Nephron (organoid): Measurements from ENCODE around the gene KIF26B.
"Not testable (repeated sequence)": the region's sequence is repeated elsewhere in the genome, so short reads cannot be mapped to it uniquely, and the experiment has no call there.

Source experiments
- H3K27ac Mint-ChIP-seq, 3 experiments: 2 replicates each; pipeline ENCODE4 v1.8.0; 2020; ENCODE audit warnings: mixed read lengths in 3 of 3, mild to moderate bottlenecking in 2 of 3, moderate library complexity in 1 of 3
- H3K27me3 Mint-ChIP-seq: 2 replicates; pipeline ENCODE4 v1.8.0; 2021; ENCODE audit warnings: low read depth, mild to moderate bottlenecking, moderate library complexity, mixed read lengths
- H3K36me3 Mint-ChIP-seq: 2 replicates; pipeline ENCODE4 v1.8.0; 2020; ENCODE audit warnings: low read depth, mixed read lengths
- H3K4me1 Mint-ChIP-seq: 2 replicates; pipeline ENCODE4 v1.8.0; 2020; ENCODE audit warnings: mixed read lengths
- H3K4me3 Mint-ChIP-seq, 3 experiments: 2 replicates each; pipeline ENCODE4 v1.8.0; 2020; ENCODE audit warnings: mild to moderate bottlenecking in 3 of 3, mixed read lengths in 3 of 3, moderate library complexity in 2 of 3
- H3K9me3 Mint-ChIP-seq: 2 replicates; pipeline ENCODE4 v1.8.0; 2020; ENCODE audit warnings: mixed read lengths
- CTCF ChIP-seq, 3 experiments: fragments of 200-600 bp; sonication (generic); IDR thresholded peaks; one replicate each; pipeline ENCODE4 v1.5.0; 2021; ENCODE audit warnings: antibody characterized with exemption in 3 of 3; ENCODE audit not compliant: unreplicated experiment in 3 of 3

Gene KIF26B

GRCh38 chr1:245398180-245398579, 243.4 kb downstream of the KIF26B start:
- H3K4me1 Mint-ChIP-seq = peaks cover 35% of the 10 kb centered on the region
- H3K36me3 Mint-ChIP-seq = peaks cover 4% of the 10 kb centered on the region
- H3K4me3 Mint-ChIP-seq = no peak overlapping the region
- no peak for TF ChIP-seq CTCF (IDR thresholded peaks at IDR 0.05; ENCODE audit: unreplicated experiment in 3 of 3)
- H3K27me3 Mint-ChIP-seq = peaks cover 4% of the 10 kb centered on the region
- peaks cover 3% of the 10 kb centered on the region for H3K9me3 Mint-ChIP-seq
- H3K27ac Mint-ChIP-seq = no peak overlapping the region

GRCh38 chr1:245401881-245402587, 247.2 kb downstream of the KIF26B start:
- Mint-ChIP-seq H3K27me3 (peaks cover 4% of the 10 kb centered on the region), H3K9me3 (no peaks in the 10 kb centered on the region), H3K4me1 (peaks cover 44% of the 10 kb centered on the region), H3K36me3 (no peaks in the 10 kb centered on the region), H3K27ac (peak overlapping the region; percentile 12 to 67 (median 29)), H3K4me3 (no peak overlapping the region)
- TF ChIP-seq CTCF (IDR thresholded peaks at IDR 0.05; ENCODE audit: unreplicated experiment in 3 of 3) = no peak

GRCh38 chr1:245402998-245403397, 248.2 kb downstream of the KIF26B start:
- not testable (repeated sequence) for H3K27me3 Mint-ChIP-seq, H3K4me3 Mint-ChIP-seq, H3K36me3 Mint-ChIP-seq, H3K9me3 Mint-ChIP-seq
- H3K27ac Mint-ChIP-seq = peak overlapping the region in 1 of 3 experiments; percentile 19
- H3K4me1 Mint-ChIP-seq = peaks cover 41% of the 10 kb centered on the region

GRCh38 chr1:245404527-245404926, 249.7 kb downstream of the KIF26B start:
- H3K27ac Mint-ChIP-seq = peak overlapping the region in 1 of 3 experiments; percentile 5
- H3K9me3 Mint-ChIP-seq = no peaks in the 10 kb centered on the region
- no peak for TF ChIP-seq CTCF (IDR thresholded peaks at IDR 0.05; ENCODE audit: unreplicated experiment in 3 of 3)
- no peak overlapping the region for H3K4me3 Mint-ChIP-seq
- peaks cover 4% of the 10 kb centered on the region for H3K27me3 Mint-ChIP-seq
- H3K4me1 Mint-ChIP-seq = peaks cover 50% of the 10 kb centered on the region
- H3K36me3 Mint-ChIP-seq = no peaks in the 10 kb centered on the region

GRCh38 chr1:245404952-245405351, 250.2 kb downstream of the KIF26B start:
- Mint-ChIP-seq H3K9me3 (no peaks in the 10 kb centered on the region), H3K27ac (no peak overlapping the region), H3K4me3 (no peak overlapping the region), H3K27me3 (peaks cover 4% of the 10 kb centered on the region), H3K4me1 (peaks cover 54% of the 10 kb centered on the region), H3K36me3 (no peaks in the 10 kb centered on the region)
- no peak for TF ChIP-seq CTCF (IDR thresholded peaks at IDR 0.05; ENCODE audit: unreplicated experiment in 3 of 3)

- H3K4me1 Mint-ChIP-seq = peaks cover 67% of the 10 kb centered on the region
- no peaks in the 10 kb centered on the region for H3K36me3 Mint-ChIP-seq
- no peak for TF ChIP-seq CTCF (IDR thresholded peaks at IDR 0.05; ENCODE audit: unreplicated experiment in 3 of 3)
- no peak overlapping the region for H3K27ac Mint-ChIP-seq
- peaks cover 4% of the 10 kb centered on the region for H3K27me3 Mint-ChIP-seq
- H3K9me3 Mint-ChIP-seq = no peaks in the 10 kb centered on the region
- H3K4me3 Mint-ChIP-seq = no peak overlapping the region
Observed at GRCh38 chr1:245406426-245406825, 251.6 kb downstream of the KIF26B start.
